Measurements from ENCODE around the gene RAB4A. TPM values are rescaled to one million over a fixed set of nuclear protein-coding genes. Genes with fewer than 3 reads are reported as not detected.

RAB4A gene
- total and polyA plus RNA-seq, 12 donors, result 15.7 to 131 (median 112) TPM

DNA sequence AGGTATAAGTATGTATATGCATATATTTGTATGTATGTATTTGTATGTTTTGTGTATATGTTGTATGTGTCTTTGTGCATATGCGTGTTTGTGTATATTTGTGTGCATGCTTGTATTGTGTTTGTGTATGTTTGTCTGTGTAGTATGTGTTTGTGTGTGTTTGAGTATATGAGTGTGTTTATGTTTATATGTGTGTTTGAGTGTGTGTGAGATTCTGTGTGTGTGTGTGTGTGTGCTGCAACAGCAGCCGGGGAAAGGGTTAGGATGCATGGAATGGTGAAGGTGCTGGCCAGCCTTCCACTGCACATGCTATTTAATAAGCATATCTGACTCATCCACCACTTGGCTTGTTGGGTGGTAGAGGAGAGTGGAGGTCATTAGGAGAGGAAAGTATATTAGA, 46.6 kb upstream of the RAB4A start:
- ATAC-seq (peak in 4 of 8 donors; percentile 43 to 74 (median 50)), DNase-seq (no peak)
- Histone ChIP-seq H3K27me3 (no peaks in the 10 kb centered on the region), H3K27ac (no peak overlapping the region), H3K36me3 (no peaks in the 10 kb centered on the region), H3K4me3 (no peak overlapping the region), H3K4me1 (peaks cover 2 to 34% (median 21%) of the 10 kb centered on the region in 9 donors), H3K9me3 (no peaks in the 10 kb centered on the region)
- 78 to 83% methylated on average over 2 of the region's 2 CpGs for WGBS, 2 donors
- intact Hi-C loops (cut with DNase I), result loop anchor here in 4 of 10 donors (10.0 kb wide), 2 partner anchors 490 to 530 kb away; partner anchors contain the start of gene RHOU (in 1 of the 4)
- TF ChIP-seq, protein P1, sequence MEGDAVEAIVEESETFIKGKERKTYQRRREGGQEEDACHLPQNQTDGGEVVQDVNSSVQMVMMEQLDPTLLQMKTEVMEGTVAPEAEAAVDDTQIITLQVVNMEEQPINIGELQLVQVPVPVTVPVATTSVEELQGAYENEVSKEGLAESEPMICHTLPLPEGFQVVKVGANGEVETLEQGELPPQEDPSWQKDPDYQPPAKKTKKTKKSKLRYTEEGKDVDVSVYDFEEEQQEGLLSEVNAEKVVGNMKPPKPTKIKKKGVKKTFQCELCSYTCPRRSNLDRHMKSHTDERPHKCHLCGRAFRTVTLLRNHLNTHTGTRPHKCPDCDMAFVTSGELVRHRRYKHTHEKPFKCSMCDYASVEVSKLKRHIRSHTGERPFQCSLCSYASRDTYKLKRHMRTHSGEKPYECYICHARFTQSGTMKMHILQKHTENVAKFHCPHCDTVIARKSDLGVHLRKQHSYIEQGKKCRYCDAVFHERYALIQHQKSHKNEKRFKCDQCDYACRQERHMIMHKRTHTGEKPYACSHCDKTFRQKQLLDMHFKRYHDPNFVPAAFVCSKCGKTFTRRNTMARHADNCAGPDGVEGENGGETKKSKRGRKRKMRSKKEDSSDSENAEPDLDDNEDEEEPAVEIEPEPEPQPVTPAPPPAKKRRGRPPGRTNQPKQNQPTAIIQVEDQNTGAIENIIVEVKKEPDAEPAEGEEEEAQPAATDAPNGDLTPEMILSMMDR (IDR thresholded peaks at IDR 0.05), result no peak

DNA sequence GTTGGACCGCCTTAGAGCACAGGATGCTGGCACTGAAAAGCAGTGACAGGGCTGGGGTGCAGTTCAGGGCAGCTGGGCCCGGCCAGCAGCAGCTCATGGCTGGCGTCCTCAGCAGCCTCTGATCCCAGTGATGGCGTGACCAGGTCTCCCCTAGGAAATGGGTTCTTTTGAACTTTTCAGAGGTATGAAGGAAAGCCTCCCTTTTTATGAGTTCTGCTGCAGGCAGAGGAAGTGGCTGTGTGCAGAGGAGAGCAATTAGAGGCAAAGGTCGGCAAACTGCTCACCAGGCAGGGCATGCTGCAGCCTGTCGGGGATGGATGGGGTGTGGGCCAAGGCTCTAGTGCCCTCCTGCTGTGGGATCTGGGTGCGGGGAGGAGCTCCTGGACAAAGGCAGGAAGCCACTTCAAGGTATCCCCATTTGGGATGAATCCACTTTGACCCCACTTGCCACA, 45.6 kb upstream of the RAB4A start:
- ATAC-seq (no peak), DNase-seq (no peak)
- 85% methylated on average over 7 of the region's 7 CpGs for WGBS, 2 donors
- no peaks in the 10 kb centered on the region for H3K27me3 ChIP-seq
- no peaks in the 10 kb centered on the region for H3K36me3 ChIP-seq
- peaks cover 4 to 45% (median 29%) of the 10 kb centered on the region in 9 donors for H3K4me1 ChIP-seq
- TF ChIP-seq, protein P1 (IDR thresholded peaks at IDR 0.05), result no peak
- H3K4me3 ChIP-seq, result no peak overlapping the region
- H3K27ac ChIP-seq, result no peak overlapping the region
- H3K9me3 ChIP-seq, result no peaks in the 10 kb centered on the region
- intact Hi-C loops (cut with DNase I), result loop anchor here in 9 of 10 donors (5.0 to 10.0 kb wide), 7 partner anchors 323 to 558 kb away; partner anchors contain the start of gene RHOU (in 1 of the 9)

DNA sequence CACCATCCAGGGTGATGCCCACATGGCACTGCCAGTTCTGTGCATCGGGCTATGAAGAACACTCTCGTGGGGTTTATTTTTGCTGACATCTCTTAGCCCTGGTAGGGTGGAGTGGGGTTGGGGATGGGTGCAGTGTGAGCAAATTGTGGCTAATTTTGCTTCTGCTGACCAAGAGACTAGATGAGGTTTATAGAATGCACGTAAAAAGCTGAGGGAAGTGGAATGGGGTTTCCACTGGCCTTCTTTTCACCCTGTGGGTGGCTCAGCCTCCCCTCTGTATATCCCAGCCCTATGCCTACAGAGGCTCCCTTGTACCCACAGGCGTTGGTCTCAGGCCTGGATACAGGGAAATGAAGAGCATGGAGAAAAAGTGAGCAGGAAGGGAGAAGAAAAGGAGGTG, 44.1 kb upstream of the RAB4A start:
- ATAC-seq, result no peak
- H3K27ac ChIP-seq, result peak overlapping the region in 1 of 10 donors; percentile 37
- 83 to 87% methylated on average over 4 of the region's 4 CpGs for WGBS, 2 donors
- no peak for DNase-seq
- no peaks in the 10 kb centered on the region for H3K9me3 ChIP-seq
- TF ChIP-seq, protein P1 (IDR thresholded peaks at IDR 0.05), result no peak
- no peaks in the 10 kb centered on the region for H3K36me3 ChIP-seq
- H3K4me3 ChIP-seq, result no peak overlapping the region
- H3K27me3 ChIP-seq, result no peaks in the 10 kb centered on the region
- H3K4me1 ChIP-seq, result peaks cover 6 to 44% (median 27%) of the 10 kb centered on the region in 9 donors
- intact Hi-C loops (cut with DNase I), result loop anchor here (1.0 to 10.0 kb wide), 12 partner anchors 324 to 562 kb away; partner anchors contain the start of gene RHOU (in 4 of the 10)

DNA sequence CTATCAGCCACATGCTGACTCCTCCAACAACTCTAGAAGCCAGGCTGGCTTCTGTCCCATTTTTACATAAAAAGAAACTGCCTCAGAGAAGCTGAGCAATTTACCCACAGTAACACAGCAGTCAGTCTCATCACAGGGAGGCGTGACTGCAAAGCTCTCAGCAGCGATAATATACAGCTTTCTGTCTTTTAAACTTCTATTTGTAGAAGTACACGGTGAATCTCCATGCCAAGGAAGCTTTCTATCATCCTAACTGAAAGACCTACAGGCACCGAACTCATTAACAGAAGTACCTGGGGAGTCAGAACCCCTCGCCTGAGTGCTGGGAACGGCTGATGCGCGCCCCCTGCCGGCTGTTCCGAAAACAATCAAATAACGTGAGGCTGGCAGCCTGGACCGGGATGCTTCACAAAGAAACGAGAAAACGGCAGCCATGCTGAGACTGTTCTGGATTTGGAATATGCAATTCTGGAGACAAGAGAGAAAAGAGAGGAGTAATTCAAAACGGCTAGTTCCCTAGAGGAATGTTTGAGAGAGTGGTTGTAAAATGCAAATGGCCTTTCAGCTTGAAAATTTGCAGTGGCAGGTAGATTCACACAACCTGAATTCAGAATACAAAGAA, 43.5 kb upstream of the RAB4A start:
- Histone ChIP-seq H3K27ac (peak overlapping the region in 1 of 10 donors; percentile 37), H3K36me3 (no peaks in the 10 kb centered on the region), H3K4me1 (peaks cover 6 to 44% (median 26%) of the 10 kb centered on the region in 9 donors), H3K9me3 (no peaks in the 10 kb centered on the region), H3K27me3 (no peaks in the 10 kb centered on the region), H3K4me3 (no peak overlapping the region)
- ATAC-seq (peak; percentile 29 to 59 (median 42)), DNase-seq (peak; percentile 73 to 85)
- WGBS, 2 donors, result 11% methylated on average over 15 of the region's 15 CpGs
- TF ChIP-seq, protein P1 (IDR thresholded peaks at IDR 0.05), result peak; percentile 75 to 90 (median 87)
- intact Hi-C loops (cut with DNase I), result loop anchor here (1.0 to 10.0 kb wide), 12 partner anchors 325 to 563 kb away; partner anchors contain the start of gene RHOU (in 4 of the 10)

Measured in heart right ventricle (tissue), 16 donors.